RWPE2 (cell line): ENCODE results near the gene NOS2.
"Not testable (repeated sequence)": the region's sequence is repeated elsewhere in the genome, so short reads cannot be mapped to it uniquely, and the experiment has no call there.

Experiments used
- ATAC-seq: fragments of 200-7000 bp; cut with Tn5 transposase; 3 replicates; pipeline ENCODE4 v1.9.1; 2021; ENCODE audit warnings: low read depth
- DNase-seq: peaks from one replicate; pipeline ENCODE4 v3.0.0-alpha.2; 2020; ENCODE audit warnings: low spot score
- H3K27ac ChIP-seq: fragments of 450-650 bp; 2 replicates; pipeline ENCODE4 v1.5.1; 2017; ENCODE audit warnings: mild to moderate bottlenecking; ENCODE audit not compliant: poor library complexity, severe bottlenecking
- H3K27me3 ChIP-seq: fragments of 250-450 bp; sonication (Bioruptor Pico); 2 replicates; pipeline ENCODE4 v1.5.1; 2021; ENCODE audit warnings: mild to moderate bottlenecking, moderate library complexity; ENCODE audit not compliant: insufficient read depth, poor library complexity, severe bottlenecking
- H3K36me3 ChIP-seq: fragments of 250-450 bp; sonication (Bioruptor Pico); 2 replicates; pipeline ENCODE4 v1.5.1; 2020; ENCODE audit warnings: low read depth, mild to moderate bottlenecking, moderate library complexity
- H3K4me1 ChIP-seq: fragments of 250-450 bp; sonication (Bioruptor Pico); 2 replicates; pipeline ENCODE4 v1.5.1; 2021; ENCODE audit warnings: mild to moderate bottlenecking, moderate library complexity; ENCODE audit not compliant: insufficient read depth, poor library complexity, severe bottlenecking
- H3K4me3 ChIP-seq: fragments of 250-450 bp; sonication (Bioruptor Pico); 2 replicates; pipeline ENCODE4 v1.5.1; 2021; ENCODE audit warnings: mild to moderate bottlenecking, moderate library complexity; ENCODE audit not compliant: severe bottlenecking
- H3K9me3 ChIP-seq: fragments of 250-450 bp; sonication (Bioruptor Pico); 2 replicates; pipeline ENCODE4 v1.5.1; 2021; ENCODE audit warnings: mild to moderate bottlenecking, moderate library complexity; ENCODE audit not compliant: severe bottlenecking
- CTCF ChIP-seq: fragments of 450-650 bp; IDR thresholded peaks from one replicate; pipeline ENCODE4 v1.5.1; 2017; ENCODE audit warnings: mild to moderate bottlenecking, moderate library complexity; ENCODE audit not compliant: poor library complexity, severe bottlenecking

The NOS2 gene

GRCh38 chr17:27754549-27754948, 45.8 kb downstream of the NOS2 start:
- DNase-seq = no peak
- no peaks in the 10 kb centered on the region for H3K36me3 ChIP-seq
- H3K4me3 ChIP-seq = no peak overlapping the region
- no peak overlapping the region for H3K27ac ChIP-seq
- no peaks in the 10 kb centered on the region for H3K9me3 ChIP-seq
- H3K27me3 ChIP-seq = no peaks in the 10 kb centered on the region
- no peak for TF ChIP-seq CTCF
- no peaks in the 10 kb centered on the region for H3K4me1 ChIP-seq
- ATAC-seq = no peak

GRCh38 chr17:27753726-27754125, 46.6 kb downstream of the NOS2 start:
- not testable (repeated sequence) for H3K36me3 ChIP-seq, H3K9me3 ChIP-seq, H3K27me3 ChIP-seq, DNase-seq, H3K4me1 ChIP-seq, H3K4me3 ChIP-seq, H3K27ac ChIP-seq, ATAC-seq

GRCh38 chr17:27752831-27753619, 47.3 kb downstream of the NOS2 start:
- ATAC-seq, H3K4me3 ChIP-seq, H3K27ac ChIP-seq, H3K9me3 ChIP-seq, H3K27me3 ChIP-seq, DNase-seq, H3K36me3 ChIP-seq, H3K4me1 ChIP-seq: not testable (repeated sequence)

- no peak overlapping the region for H3K4me3 ChIP-seq
- no peaks in the 10 kb centered on the region for H3K36me3 ChIP-seq
- H3K9me3 ChIP-seq = no peaks in the 10 kb centered on the region
- H3K27me3 ChIP-seq = no peaks in the 10 kb centered on the region
- no peaks in the 10 kb centered on the region for H3K4me1 ChIP-seq
- DNase-seq (no peak), ATAC-seq (no peak)
- H3K27ac ChIP-seq = no peak overlapping the region
- no peak for TF ChIP-seq CTCF
These were observed 48.5 kb downstream of the NOS2 start for GRCh38 chr17:27751622-27752490.

- Histone ChIP-seq H3K9me3 (no peaks in the 10 kb centered on the region), H3K4me1 (no peaks in the 10 kb centered on the region), H3K27ac (no peak overlapping the region), H3K4me3 (no peak overlapping the region), H3K27me3 (no peaks in the 10 kb centered on the region), H3K36me3 (no peaks in the 10 kb centered on the region)
- no peak for ATAC-seq
- no peak for TF ChIP-seq CTCF
- DNase-seq = no peak
These were observed 49.2 kb downstream of the NOS2 start for GRCh38 chr17:27751166-27751565.

GRCh38 chr17:27749562-27750150, 50.7 kb downstream of the NOS2 start:
- H3K36me3 ChIP-seq, H3K27me3 ChIP-seq, DNase-seq, H3K27ac ChIP-seq, H3K9me3 ChIP-seq, ATAC-seq, H3K4me1 ChIP-seq, H3K4me3 ChIP-seq: not testable (repeated sequence)
